HG02610 (cell line): Measurements from ENCODE around the gene SH3RF1.
A peak's percentile ranks its signal among the peaks of the same experiment; 100 is the strongest.
"Not testable (repeated sequence)": the region's sequence is repeated elsewhere in the genome, so short reads cannot be mapped to it uniquely, and the experiment has no call there.

Source experiments
- ATAC-seq: cut with Tn5 transposase; IDR thresholded peaks from one replicate; pipeline ENCODE4 v1.9.1; 2021; ENCODE audit warnings: mild to moderate bottlenecking, moderate library complexity; ENCODE audit not compliant: unreplicated experiment

The SH3RF1 gene

GRCh38 chr4:169229571-169230028 is 41.2 kb downstream of the SH3RF1 start:
- ATAC-seq: no peak

GRCh38 chr4:169228076-169228475 is 42.7 kb downstream of the SH3RF1 start:
- no peak for ATAC-seq

- ATAC-seq: no peak
Measured at GRCh38 chr4:169226565-169226964, 44.2 kb downstream of the SH3RF1 start.

GRCh38 chr4:169225812-169226211 is 44.9 kb downstream of the SH3RF1 start:
- peak; percentile 51 for ATAC-seq

GRCh38 chr4:169225058-169225751 is 45.6 kb downstream of the SH3RF1 start:
- ATAC-seq: peak; percentile 57

DNA sequence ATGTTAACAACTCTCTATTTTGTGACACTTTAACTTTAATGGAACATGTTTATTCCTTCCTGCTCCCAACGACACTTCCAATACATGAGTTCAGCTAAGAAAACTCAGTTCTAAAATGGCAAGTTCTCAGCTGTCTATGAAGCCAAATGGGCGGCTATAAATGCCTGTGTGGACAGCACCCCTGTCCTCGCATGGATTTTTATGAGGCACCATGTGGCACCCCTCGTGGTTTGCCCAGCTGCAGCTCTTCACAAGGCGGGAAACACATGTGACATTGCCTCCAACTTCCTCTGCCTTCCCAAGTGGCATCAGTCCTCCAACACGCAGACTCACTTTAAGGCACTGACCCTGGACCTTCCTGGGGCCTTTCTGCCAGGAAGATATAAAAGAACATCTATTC is 48.0 kb downstream of the SH3RF1 start:
- ATAC-seq: no peak

- ATAC-seq: no peak
Measured at GRCh38 chr4:169221662-169222061, 49.1 kb downstream of the SH3RF1 start.

- ATAC-seq: no peak
Measured at GRCh38 chr4:169220854-169221411, 49.8 kb downstream of the SH3RF1 start.

DNA sequence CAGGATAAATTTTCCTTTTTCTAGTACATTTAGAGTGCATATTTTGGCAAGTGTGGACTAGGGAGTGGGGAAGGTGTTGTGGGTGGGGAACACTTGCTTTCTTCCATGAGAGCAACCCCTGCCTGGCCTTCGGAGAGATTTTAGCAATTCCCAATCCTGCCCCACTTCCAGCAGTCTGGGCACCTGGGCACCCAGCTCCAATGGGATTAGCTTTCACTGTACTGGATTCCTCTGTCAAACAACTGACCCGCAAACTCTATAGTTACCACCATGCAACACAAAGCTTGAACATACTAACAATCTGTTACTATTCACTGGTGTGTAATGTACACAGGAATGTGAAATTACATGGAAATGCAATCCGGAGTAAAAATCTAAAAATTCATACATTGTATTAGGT is 50.3 kb downstream of the SH3RF1 start:
- no peak for ATAC-seq

GRCh38 chr4:169219440-169219839 is 51.3 kb downstream of the SH3RF1 start:
- ATAC-seq: no peak

- ATAC-seq: peak; percentile 54
Measured at GRCh38 chr4:169215656-169216055, 55.1 kb downstream of the SH3RF1 start.

- no peak for ATAC-seq
Measured at GRCh38 chr4:169212981-169213380, 57.8 kb downstream of the SH3RF1 start.

- peak; percentile 96 for ATAC-seq
Measured at GRCh38 chr4:169210504-169211118, 60.1 kb downstream of the SH3RF1 start.

- no peak for ATAC-seq
Measured at GRCh38 chr4:169209388-169209883, 61.3 kb downstream of the SH3RF1 start.

GRCh38 chr4:169208516-169208915 is 62.2 kb downstream of the SH3RF1 start:
- no peak for ATAC-seq

- ATAC-seq: no peak
Measured at GRCh38 chr4:169208090-169208455, 62.7 kb downstream of the SH3RF1 start.

GRCh38 chr4:169207436-169208089 is 63.2 kb downstream of the SH3RF1 start:
- no peak for ATAC-seq

GRCh38 chr4:169205744-169206080 is 65.0 kb downstream of the SH3RF1 start:
- no peak for ATAC-seq

DNA sequence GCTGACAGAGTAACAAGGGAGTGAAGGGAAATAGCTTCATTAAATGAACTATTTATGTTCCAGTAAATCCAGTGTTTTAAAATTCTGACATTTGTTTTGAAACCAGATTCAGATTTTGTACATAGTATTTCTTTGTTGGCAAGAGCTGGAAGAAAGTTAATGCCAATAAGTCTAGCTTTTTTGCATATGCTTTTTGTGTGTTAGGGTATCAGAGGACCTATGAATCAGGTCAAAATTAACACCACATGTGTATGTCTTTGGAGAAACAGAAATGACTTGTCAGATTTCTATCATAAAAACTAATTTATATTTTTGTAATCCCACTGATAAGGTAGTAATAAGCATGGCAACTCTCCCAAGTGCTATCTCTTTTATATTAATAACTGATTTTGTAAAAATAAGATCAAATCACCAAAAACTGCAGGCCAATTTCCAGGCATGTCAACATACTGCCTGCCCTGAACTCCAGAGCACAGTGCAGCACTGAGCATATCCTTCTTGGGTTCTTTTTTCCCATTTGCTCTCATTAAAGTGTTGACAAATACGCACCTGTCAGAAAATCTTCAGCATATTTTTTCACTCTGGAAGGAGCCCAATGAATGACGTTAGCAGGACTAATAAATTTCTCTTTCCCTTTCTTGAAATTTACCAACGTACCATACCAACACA is 65.5 kb downstream of the SH3RF1 start:
- no peak for ATAC-seq

DNA sequence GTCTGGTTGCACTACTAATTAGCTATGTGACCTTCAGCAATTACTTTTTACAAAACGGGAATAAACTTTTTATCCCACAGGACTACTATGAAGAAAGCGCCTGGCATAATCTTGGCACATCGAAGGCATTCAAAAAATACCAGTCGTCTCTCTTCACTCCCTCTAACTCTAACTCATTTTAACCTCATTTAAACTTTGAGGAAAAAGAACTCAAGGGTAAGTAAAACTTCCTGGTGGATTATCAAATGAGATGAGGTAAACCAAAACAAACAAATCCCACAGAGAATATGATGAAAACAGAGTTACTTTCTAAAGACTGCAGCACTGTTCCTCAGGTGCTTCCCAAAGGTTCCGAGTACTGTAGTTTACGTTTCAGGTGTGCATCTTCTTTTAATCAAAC is 66.9 kb downstream of the SH3RF1 start:
- ATAC-seq: no peak

- not testable (repeated sequence) for ATAC-seq
Measured at GRCh38 chr4:169203278-169203677, 67.5 kb downstream of the SH3RF1 start.
